ENCODE measurements around the gene KDM1B. TPM values are rescaled to one million over a fixed set of nuclear protein-coding genes. Genes with fewer than 3 reads are reported as not detected.
"Not testable (repeated sequence)": the region's sequence is repeated elsewhere in the genome, so short reads cannot be mapped to it uniquely, and the experiment has no call there.

Gene KDM1B
- polyA plus RNA-seq, 4 donors, result 17.6 to 22.8 (median 21.3) TPM

GRCh38 chr6:18226451-18227105 lies 71.4 kb downstream of the KDM1B start:
- DNase-seq (ENCODE audit: low read depth in 4 of 4, low spot score in 3 of 4), result not testable (repeated sequence)

- not testable (repeated sequence) for DNase-seq (ENCODE audit: low read depth in 4 of 4, low spot score in 3 of 4)
These were observed 71.9 kb downstream of the KDM1B start for GRCh38 chr6:18227166-18227565.

DNA sequence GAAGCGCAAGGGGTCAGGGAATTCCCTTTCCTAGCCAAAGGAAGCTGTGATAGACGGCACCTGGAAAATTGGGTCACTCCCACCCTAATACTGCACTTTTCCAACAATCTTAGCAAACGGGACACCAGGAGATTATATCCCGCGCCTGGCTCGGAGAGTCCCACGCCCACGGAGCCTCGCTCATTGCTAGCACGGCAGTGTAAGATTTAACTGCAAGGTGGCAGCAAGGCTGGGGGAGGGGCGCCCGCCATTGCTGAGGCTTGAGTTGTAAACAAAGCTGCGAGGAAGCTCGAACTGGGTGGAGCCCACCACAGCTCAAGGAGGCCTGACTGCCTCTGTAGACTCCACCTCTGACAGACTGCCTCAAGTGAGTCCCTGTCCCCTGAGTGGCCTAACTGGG lies 73.4 kb downstream of the KDM1B start:
- DNase-seq (ENCODE audit: low read depth in 4 of 4, low spot score in 3 of 4), result not testable (repeated sequence)

DNA sequence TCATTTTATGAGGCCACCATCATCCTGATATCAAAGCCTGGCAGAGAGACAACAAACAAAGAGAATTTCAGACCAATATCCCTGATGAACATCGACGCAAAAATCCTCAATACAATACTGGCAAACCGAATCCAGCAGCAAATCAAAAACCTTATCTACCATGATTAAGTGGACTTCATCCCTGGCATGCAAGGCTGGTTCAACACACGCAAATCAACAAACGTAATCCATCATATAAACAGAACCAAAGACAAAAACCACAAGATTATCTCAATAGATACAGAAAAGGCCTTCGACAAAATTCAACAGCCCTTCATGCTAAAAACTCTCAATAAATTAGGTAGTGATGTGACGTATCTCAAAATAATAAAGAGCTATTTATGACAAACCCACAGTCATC lies 76.6 kb downstream of the KDM1B start:
- DNase-seq (ENCODE audit: low read depth in 4 of 4, low spot score in 3 of 4), result not testable (repeated sequence)

- not testable (repeated sequence) for DNase-seq (ENCODE audit: low read depth in 4 of 4, low spot score in 3 of 4)
These were observed 78.5 kb downstream of the KDM1B start for GRCh38 chr6:18233770-18234169.

DNA sequence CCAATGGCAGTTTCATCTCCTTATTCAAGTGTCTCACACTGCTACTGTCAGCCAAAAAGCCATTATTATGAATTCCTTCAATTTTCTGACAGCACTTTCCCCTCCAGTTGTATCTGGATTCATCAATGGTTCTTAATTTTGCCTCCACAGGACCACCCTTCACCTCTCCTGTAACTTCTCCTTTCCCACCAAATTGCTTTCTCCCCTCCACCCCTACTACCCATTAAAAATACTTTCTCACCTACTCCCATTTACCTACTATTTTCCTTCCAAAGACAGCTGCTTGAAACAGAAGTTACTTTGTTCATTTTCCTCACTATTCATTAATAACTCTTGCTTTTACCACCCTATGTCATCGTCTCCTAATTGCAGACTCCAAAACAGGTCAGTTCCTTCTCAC lies 79.3 kb downstream of the KDM1B start:
- DNase-seq (ENCODE audit: low read depth in 4 of 4, low spot score in 3 of 4), result no peak

GRCh38 chr6:18235524-18235923 lies 80.3 kb downstream of the KDM1B start:
- DNase-seq (ENCODE audit: low read depth in 4 of 4, low spot score in 3 of 4), result no peak

DNA sequence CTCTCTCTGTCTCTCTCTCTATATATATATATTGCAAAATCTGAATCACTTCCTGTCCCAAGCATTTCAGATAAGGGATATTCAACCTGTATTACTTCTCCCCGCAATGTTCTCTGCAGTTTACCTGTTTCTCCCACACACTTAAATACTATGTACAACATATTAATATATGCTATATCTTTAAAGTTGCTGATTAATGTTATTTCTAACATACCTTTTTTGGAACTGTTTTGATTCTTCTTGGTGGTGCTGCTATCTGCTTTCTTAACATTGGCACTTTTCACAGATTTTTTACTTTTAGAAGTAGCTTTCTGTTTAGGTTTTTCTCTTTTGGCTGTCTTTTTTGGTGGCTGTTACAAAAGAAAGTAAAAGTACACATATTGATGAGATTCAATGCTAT lies 81.9 kb downstream of the KDM1B start:
- DNase-seq (ENCODE audit: low read depth in 4 of 4, low spot score in 3 of 4), result no peak

DNA sequence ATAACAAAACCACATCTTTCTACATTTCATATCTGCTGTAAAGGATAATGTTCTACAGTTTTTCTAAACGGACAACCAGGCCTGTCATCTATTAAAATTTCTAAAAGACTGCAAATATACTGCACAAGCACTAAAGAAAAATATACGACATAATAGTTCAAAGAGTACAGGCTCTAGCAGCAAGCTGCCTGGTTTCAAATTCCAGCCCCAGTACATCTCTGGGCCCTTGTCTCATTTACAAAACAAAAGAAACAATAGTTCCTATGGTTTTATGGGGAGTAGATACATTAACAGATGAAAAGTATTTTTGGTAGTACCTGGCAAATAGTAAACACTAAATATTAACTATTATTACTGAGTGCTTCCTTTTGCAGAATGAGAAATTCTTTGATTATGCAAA lies 85.0 kb downstream of the KDM1B start:
- DNase-seq (ENCODE audit: low read depth in 4 of 4, low spot score in 3 of 4), result no peak

- no peak for DNase-seq (ENCODE audit: low read depth in 4 of 4, low spot score in 3 of 4)
These were observed 86.2 kb downstream of the KDM1B start for GRCh38 chr6:18241208-18242038.

- DNase-seq (ENCODE audit: low read depth in 4 of 4, low spot score in 3 of 4), result no peak
These were observed 87.0 kb downstream of the KDM1B start for GRCh38 chr6:18242062-18242851.

DNA sequence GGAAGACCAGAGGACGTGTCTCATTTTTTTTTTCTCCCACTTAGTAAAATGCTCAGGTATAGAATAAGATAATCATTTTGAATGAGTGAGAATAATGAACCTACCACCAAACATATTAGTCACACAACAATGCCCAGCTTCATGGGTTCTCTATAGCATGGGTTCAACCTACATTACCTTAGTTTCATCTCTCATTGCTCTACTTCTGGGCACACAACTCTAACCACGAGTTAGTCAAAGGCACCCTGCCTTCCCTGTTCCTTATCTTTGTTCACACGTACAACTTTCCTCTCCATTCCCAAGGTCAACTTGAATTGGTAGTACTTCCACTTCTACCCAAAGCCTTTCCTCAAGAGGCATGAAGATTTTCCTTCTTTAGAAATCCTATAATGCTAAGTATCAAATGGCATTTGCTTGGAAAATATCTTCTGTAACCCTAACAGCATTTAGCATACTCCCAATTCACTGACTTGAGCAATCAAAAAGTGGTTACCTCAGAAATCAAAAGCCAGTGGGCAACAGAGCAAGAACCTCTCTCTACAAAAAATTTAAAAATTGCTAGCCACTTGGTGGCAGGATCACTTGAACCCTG lies 88.2 kb downstream of the KDM1B start:
- no peak for DNase-seq (ENCODE audit: low read depth in 4 of 4, low spot score in 3 of 4)

DNA sequence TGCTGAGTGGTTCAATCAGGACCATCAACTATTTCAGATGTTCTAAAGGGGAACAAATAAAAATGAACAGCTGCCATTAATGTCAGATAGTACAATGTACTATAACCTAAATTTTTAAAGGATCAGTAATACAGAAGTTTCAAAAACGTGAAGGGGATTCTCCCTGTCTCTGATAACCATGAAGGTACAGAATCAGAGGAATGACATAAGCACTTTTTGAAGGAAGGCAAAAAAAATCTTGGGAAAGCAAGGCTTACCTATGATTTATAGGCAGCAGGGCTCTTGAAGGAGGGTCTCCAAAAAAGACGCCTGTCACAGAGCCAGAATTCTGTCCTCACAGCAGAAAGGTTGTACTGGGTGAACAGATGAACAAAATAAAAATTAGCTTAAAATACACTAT lies 89.0 kb downstream of the KDM1B start:
- DNase-seq (ENCODE audit: low read depth in 4 of 4, low spot score in 3 of 4), result no peak

- no peak for DNase-seq (ENCODE audit: low read depth in 4 of 4, low spot score in 3 of 4)
These were observed 89.9 kb downstream of the KDM1B start for GRCh38 chr6:18245079-18245478.

- DNase-seq (ENCODE audit: low read depth in 4 of 4, low spot score in 3 of 4), result no peak
These were observed 90.4 kb downstream of the KDM1B start for GRCh38 chr6:18245642-18246041.

DNA sequence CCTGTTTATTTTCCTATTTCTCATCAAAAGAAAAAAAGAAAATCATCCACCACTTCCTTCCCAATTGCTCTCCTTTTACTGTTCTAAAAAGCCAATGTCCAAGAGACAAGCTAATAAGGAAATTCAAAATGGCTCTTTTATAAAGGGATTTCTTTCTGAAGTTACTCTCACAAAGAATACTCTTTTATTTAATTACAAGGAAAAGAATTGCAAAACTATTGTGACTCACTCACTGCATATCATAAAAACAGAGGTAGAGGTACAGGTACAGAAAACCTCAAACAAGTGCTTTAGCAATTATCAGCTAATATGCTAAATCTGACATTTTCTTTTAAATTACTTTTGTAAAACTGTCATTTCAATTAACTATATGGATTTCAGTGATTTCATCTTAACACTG lies 91.0 kb downstream of the KDM1B start:
- no peak for DNase-seq (ENCODE audit: low read depth in 4 of 4, low spot score in 3 of 4)

GRCh38 chr6:18247002-18247401 lies 91.8 kb downstream of the KDM1B start:
- no peak for DNase-seq (ENCODE audit: low read depth in 4 of 4, low spot score in 3 of 4)

GRCh38 chr6:18248698-18249097 lies 93.5 kb downstream of the KDM1B start:
- DNase-seq (ENCODE audit: low read depth in 4 of 4, low spot score in 3 of 4), result no peak

DNA sequence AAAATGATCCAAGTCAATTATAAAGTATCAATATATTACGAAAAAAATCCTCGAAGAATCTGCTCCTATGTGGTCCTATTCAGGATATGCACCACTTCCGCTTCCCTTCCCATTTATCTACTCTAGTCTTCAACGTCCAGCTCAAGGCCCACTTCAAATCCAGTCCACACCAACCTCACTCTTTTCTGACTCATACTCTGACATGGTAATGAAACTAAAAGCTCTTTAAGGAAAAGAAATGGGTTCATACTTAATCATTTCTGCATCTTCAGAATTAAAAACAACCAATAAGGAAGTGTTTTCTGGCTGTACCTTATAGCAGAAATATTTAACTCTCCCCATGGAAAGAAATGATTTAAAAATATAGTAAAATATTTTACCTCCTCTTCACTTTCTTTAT lies 94.0 kb downstream of the KDM1B start:
- no peak for DNase-seq (ENCODE audit: low read depth in 4 of 4, low spot score in 3 of 4)

GRCh38 chr6:18253635-18254034 lies 98.4 kb downstream of the KDM1B start:
- DNase-seq (ENCODE audit: low read depth in 4 of 4, low spot score in 3 of 4), result no peak

GRCh38 chr6:18254793-18255192 lies 99.6 kb downstream of the KDM1B start:
- no peak for DNase-seq (ENCODE audit: low read depth in 4 of 4, low spot score in 3 of 4)

All from right renal pelvis (tissue), 4 donors.